Measurements from ENCODE around the gene GARS1. TPM values are rescaled to one million over a fixed set of nuclear protein-coding genes. Genes with fewer than 3 reads are reported as not detected.

GARS1 gene
- total RNA-seq, 1 donor from 2014 or later = 83.7 TPM

DNA sequence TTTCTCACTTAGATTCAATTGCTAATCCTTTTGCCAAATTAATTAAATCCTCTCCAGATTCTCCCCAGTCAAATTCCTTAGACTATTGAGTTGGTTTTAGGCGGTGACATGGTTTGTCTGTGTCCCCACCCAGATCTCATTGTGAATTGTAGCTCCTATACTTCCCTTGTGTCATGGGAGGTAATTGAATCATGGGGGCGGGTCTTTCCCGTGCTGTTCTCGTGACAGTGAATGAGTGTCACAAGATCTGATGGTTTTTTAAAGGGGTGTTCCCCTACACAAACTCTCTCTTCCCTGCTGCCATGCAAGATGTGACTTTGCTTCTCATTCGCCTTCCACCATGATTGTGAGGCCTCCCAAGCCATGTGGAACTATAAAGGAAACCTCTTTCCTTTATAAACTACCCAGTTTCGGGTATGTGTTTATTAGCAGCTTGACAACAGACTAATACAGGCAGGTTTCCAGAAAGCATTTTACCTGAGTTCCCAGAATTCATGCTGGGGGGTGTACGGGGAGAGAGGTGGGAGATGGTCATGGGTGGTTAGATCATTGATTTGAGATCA, 44.7 kb upstream of the GARS1 start:
- peaks cover 23% of the 10 kb centered on the region for H3K4me1 ChIP-seq
- no peaks in the 10 kb centered on the region for H3K36me3 ChIP-seq
- TF ChIP-seq POLR2AphosphoS5 (IDR thresholded peaks at IDR 0.05; ENCODE audit: insufficient read depth in 1 of 2, low read depth in 1 of 2) = peak in 1 of 2 donors; percentile 63
- TF ChIP-seq, protein P1, sequence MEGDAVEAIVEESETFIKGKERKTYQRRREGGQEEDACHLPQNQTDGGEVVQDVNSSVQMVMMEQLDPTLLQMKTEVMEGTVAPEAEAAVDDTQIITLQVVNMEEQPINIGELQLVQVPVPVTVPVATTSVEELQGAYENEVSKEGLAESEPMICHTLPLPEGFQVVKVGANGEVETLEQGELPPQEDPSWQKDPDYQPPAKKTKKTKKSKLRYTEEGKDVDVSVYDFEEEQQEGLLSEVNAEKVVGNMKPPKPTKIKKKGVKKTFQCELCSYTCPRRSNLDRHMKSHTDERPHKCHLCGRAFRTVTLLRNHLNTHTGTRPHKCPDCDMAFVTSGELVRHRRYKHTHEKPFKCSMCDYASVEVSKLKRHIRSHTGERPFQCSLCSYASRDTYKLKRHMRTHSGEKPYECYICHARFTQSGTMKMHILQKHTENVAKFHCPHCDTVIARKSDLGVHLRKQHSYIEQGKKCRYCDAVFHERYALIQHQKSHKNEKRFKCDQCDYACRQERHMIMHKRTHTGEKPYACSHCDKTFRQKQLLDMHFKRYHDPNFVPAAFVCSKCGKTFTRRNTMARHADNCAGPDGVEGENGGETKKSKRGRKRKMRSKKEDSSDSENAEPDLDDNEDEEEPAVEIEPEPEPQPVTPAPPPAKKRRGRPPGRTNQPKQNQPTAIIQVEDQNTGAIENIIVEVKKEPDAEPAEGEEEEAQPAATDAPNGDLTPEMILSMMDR (IDR thresholded peaks at IDR 0.05) = no peak
- no peak for TF ChIP-seq POLR2A (IDR thresholded peaks at IDR 0.05)
- no peaks in the 10 kb centered on the region for H3K9me3 ChIP-seq
- no peaks in the 10 kb centered on the region for H3K27me3 ChIP-seq
- peak overlapping the region; percentile 58 for H3K27ac ChIP-seq
- no peak for DNase-seq (ENCODE audit: extremely low spot score in 2 of 2)
- no peak overlapping the region for H3K4me3 ChIP-seq
- intact Hi-C loops (cut with DNase I) = no loop called here

DNA sequence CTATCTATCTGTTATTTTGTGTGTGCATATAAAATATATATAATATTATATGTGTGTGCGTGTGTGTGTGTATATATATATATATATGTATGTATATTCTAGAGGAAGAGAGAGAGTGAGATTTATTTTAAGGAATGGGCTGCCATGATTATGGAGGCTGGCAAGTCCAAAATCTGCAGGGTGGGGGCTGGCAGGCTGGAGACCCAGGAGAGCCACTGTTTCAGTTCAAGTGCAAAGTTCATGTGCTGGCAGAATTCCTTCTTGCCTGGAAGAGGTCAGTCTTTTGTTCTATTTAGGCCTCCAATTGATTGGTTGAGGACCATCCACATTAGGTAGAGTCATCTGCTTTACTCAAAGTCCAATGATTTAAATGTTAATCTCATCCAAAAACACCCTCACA, 42.3 kb upstream of the GARS1 start:
- Histone ChIP-seq H3K9me3 (no peaks in the 10 kb centered on the region), H3K27me3 (no peaks in the 10 kb centered on the region), H3K27ac (no peak overlapping the region), H3K4me3 (no peak overlapping the region), H3K36me3 (no peaks in the 10 kb centered on the region), H3K4me1 (peaks cover 13% of the 10 kb centered on the region)
- TF ChIP-seq, protein P1 (IDR thresholded peaks at IDR 0.05) = no peak
- TF ChIP-seq POLR2A (IDR thresholded peaks at IDR 0.05) (no peak), POLR2AphosphoS5 (IDR thresholded peaks at IDR 0.05; ENCODE audit: insufficient read depth in 1 of 2, low read depth in 1 of 2) (no peak)
- no peak for DNase-seq (ENCODE audit: extremely low spot score in 2 of 2)
- intact Hi-C loops (cut with DNase I) = no loop called here

DNA sequence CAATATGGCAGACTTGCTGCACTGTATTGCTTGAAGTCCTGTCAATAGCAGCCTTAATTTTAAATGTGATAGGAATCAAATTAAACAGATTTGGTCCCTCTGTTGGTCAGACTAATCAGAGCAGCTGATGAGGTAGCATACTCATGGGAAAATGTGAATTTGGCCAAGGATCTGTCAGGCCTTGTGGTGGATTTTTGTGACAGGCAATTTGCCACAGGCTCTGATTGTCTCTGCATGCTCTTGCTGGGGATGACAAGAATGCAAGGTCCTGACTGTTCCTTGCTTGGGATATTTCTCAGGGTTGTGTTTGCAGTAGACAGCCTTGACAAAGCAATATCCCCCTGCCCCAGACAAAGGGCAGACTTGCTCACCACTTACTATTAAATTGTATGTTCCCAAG, 41.5 kb upstream of the GARS1 start:
- no peak for DNase-seq (ENCODE audit: extremely low spot score in 2 of 2)
- no peaks in the 10 kb centered on the region for H3K27me3 ChIP-seq
- intact Hi-C loops (cut with DNase I) = no loop called here
- no peaks in the 10 kb centered on the region for H3K9me3 ChIP-seq
- TF ChIP-seq POLR2AphosphoS5 (IDR thresholded peaks at IDR 0.05; ENCODE audit: insufficient read depth in 1 of 2, low read depth in 1 of 2) (no peak), POLR2A (IDR thresholded peaks at IDR 0.05) (no peak)
- TF ChIP-seq, protein P1 (IDR thresholded peaks at IDR 0.05) = no peak
- H3K4me3 ChIP-seq = no peak overlapping the region
- no peak overlapping the region for H3K27ac ChIP-seq
- H3K36me3 ChIP-seq = no peaks in the 10 kb centered on the region
- peaks cover 13% of the 10 kb centered on the region for H3K4me1 ChIP-seq

DNA sequence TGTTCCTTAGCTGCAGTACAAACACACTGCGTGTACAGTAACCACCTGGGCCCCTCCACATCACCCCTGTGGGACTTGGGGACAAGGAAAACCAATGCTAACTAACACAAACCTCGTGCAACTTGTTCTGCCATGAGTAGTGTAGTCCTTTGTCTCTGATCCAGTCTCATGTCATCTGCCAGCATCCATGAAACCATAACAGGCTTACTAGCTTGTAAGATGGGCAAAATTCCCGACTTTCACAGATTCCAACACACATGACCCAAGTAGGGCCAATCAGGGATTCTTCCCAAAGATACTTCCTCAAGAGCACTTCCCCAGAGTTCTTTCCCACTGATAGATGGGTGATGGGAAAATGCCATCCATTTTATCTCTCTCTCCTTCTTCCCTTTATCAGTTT, 41.1 kb upstream of the GARS1 start:
- no peak overlapping the region for H3K4me3 ChIP-seq
- no peaks in the 10 kb centered on the region for H3K36me3 ChIP-seq
- no peaks in the 10 kb centered on the region for H3K9me3 ChIP-seq
- no peak for TF ChIP-seq POLR2A (IDR thresholded peaks at IDR 0.05)
- TF ChIP-seq, protein P1 (IDR thresholded peaks at IDR 0.05) = no peak
- no peak for TF ChIP-seq POLR2AphosphoS5 (IDR thresholded peaks at IDR 0.05; ENCODE audit: insufficient read depth in 1 of 2, low read depth in 1 of 2)
- intact Hi-C loops (cut with DNase I) = no loop called here
- H3K27me3 ChIP-seq = no peaks in the 10 kb centered on the region
- DNase-seq (ENCODE audit: extremely low spot score in 2 of 2) = no peak
- H3K27ac ChIP-seq = no peak overlapping the region
- H3K4me1 ChIP-seq = peaks cover 13% of the 10 kb centered on the region

DNA sequence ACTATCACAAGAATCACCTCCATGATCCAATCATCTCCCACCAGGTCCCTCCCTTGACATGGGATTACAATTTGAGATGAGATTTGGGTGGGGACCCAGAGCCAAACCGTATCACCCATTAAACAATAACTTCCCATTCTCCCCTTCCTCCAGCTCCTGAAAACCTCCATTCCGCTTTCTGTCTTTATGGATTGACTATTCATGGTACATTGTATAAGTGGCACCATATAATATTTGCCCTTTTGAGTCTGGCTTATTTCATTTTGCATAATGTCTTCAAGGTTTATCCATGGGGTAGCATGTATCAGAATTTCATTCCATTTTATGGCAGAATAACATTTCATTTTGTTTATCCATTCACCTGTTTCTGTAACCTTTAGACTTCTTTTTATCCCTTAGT, 39.2 kb upstream of the GARS1 start:
- TF ChIP-seq POLR2A (IDR thresholded peaks at IDR 0.05) (no peak), POLR2AphosphoS5 (IDR thresholded peaks at IDR 0.05; ENCODE audit: insufficient read depth in 1 of 2, low read depth in 1 of 2) (no peak)
- TF ChIP-seq, protein P1 (IDR thresholded peaks at IDR 0.05) = no peak
- intact Hi-C loops (cut with DNase I) = no loop called here

More for the DNA sequence above, 39.2 kb upstream of the GARS1 start:
- H3K9me3 ChIP-seq = no peaks in the 10 kb centered on the region
- H3K4me1 ChIP-seq = peaks cover 23% of the 10 kb centered on the region
- DNase-seq (ENCODE audit: extremely low spot score in 2 of 2) = no peak
- no peaks in the 10 kb centered on the region for H3K36me3 ChIP-seq
- no peak overlapping the region for H3K27ac ChIP-seq
- no peak overlapping the region for H3K4me3 ChIP-seq
- H3K27me3 ChIP-seq = no peaks in the 10 kb centered on the region
